ENCODE results near the gene SMTNL2. TPM values are rescaled to one million over a fixed set of nuclear protein-coding genes. Genes with fewer than 3 reads are reported as not detected.

The SMTNL2 gene
- polyA plus RNA-seq, 1 of the 3 experiments (the other 2 are of a cell fraction), result not detected

DNA sequence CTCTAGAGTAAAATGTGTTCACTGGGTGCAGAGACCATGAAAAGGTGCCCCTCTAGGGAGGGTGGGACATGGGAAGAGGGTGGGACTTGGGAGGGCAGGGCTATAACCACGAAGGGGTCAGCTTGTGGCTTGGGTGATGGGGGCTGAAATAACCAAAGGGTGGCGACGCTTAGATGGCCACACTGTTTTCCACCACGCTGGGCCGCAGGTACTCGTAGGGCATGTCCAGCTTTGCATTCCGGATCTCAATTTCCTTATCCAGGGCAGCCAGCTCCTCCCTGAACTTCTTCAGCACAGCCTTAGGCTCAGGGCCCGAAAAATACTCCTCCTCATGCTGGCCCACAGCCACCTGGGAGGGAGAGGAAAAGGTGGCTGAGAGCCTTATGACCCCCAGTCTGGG lies 47.1 kb downstream of the SMTNL2 start:
- H4K20me1 ChIP-seq (ENCODE audit: insufficient read depth), result no peaks in the 10 kb centered on the region
- no peaks in the 10 kb centered on the region for H3F3A ChIP-seq (replicated peaks; ENCODE audit: insufficient read depth)
- H3K4me3 ChIP-seq (ENCODE audit: low read depth in 2 of 2, low read length in 1 of 2), result no peak overlapping the region
- DNase-seq, result no peak
- TF ChIP-seq JUND (IDR thresholded peaks at IDR 0.05), result no peak
- TF ChIP-seq MXI1 (IDR thresholded peaks at IDR 0.05; ENCODE audit: low read depth, low read length), result no peak
- TF ChIP-seq FOXJ3 (CRISPR knock-in tag; IDR thresholded peaks at IDR 0.05), result no peak
- no peak for TF ChIP-seq TEAD4 (IDR thresholded peaks at IDR 0.05; ENCODE audit: borderline replicate concordance, insufficient read depth)
- TF ChIP-seq RFX5 (IDR thresholded peaks at IDR 0.05; ENCODE audit: low read length), result no peak
- TF ChIP-seq, protein P1, sequence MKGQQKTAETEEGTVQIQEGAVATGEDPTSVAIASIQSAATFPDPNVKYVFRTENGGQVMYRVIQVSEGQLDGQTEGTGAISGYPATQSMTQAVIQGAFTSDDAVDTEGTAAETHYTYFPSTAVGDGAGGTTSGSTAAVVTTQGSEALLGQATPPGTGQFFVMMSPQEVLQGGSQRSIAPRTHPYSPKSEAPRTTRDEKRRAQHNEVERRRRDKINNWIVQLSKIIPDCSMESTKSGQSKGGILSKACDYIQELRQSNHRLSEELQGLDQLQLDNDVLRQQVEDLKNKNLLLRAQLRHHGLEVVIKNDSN (IDR thresholded peaks at IDR 0.05; ENCODE audit: borderline replicate concordance, low read depth), result no peak
- no peak for TF ChIP-seq GABPA (IDR thresholded peaks at IDR 0.05; ENCODE audit: low read depth)
- no peaks in the 10 kb centered on the region for H3K9me2 ChIP-seq
- H3K9ac ChIP-seq, result no peak overlapping the region
- ChIA-PET CTCF (interaction anchor here (6.0 kb wide), 1 partner anchor 65 kb away, joined by 76 read pairs; no protein-coding TSS in a partner anchor), POLR2A (no interaction called here)
- H3K4me2 ChIP-seq, result no peak overlapping the region
- no peaks in the 10 kb centered on the region for H3K79me2 ChIP-seq (ENCODE audit: insufficient read depth)
- no peaks in the 10 kb centered on the region for H3K9me3 ChIP-seq
- WGBS (ENCODE audit: low lambda C conversion rate), result 76% methylated on average over 8 of the region's 8 CpGs
- H3K4me1 ChIP-seq (ENCODE audit: control insufficient read depth in 1 of 2, insufficient read depth in 2 of 2, low read depth in 1 of 2, low read length in 1 of 2), result peaks cover 0 to 6% of the 10 kb centered on the region in 2 experiments; a peak in 1 of 4 replicates
- no peak overlapping the region for H3K27ac ChIP-seq (ENCODE audit: low read depth in 2 of 2, low read length in 1 of 2)
- H3K36me3 ChIP-seq (replicated peaks in 1 of 2; ENCODE audit: control insufficient read depth in 1 of 2, insufficient read depth in 2 of 2, low read length in 1 of 2), result no peaks in the 10 kb centered on the region
- no peak overlapping the region for H2AFZ ChIP-seq (ENCODE audit: low read depth)
- H3K27me3 ChIP-seq (ENCODE audit: insufficient read depth), result peaks cover 19% of the 10 kb centered on the region

DNA sequence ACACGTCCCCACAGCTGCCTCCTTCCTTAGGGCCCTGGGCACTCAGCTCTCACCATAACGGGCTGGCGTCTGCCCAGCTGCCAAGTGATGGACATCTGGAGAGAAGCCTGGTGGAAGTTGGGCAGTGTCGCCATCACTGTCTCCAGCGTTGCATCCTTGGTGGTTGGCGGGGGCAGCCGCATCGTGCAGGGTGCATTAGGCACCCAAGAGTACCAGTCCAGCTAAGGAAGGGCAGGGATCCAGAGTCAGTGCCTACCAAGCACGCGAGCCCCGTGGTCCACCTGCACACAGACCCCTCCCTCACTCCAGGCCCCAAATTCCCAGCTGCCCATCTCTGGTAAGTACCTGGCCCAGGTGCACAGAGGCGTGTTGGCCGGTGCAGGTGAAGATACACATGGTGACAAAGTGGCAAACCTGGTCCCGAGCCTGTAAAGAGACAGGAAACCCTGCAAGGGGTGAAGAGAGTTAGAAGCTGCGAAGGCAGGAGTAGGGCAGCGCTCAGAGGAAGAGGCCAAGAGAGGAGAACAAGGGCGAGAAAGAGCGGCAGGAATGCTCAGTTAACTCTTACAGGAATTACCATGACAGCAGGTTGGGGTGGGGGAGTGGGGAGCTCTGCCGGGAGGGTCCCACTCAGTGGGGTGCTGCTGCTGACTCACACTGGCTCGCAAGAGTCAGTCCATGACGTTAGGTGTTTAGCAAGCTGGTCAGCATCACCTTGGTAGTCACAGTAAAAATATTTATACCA lies 47.7 kb downstream of the SMTNL2 start:
- H4K20me1 ChIP-seq (ENCODE audit: insufficient read depth), result no peaks in the 10 kb centered on the region
- H3K36me3 ChIP-seq (replicated peaks in 1 of 2; ENCODE audit: control insufficient read depth in 1 of 2, insufficient read depth in 2 of 2, low read length in 1 of 2), result no peaks in the 10 kb centered on the region
- no peaks in the 10 kb centered on the region for H3F3A ChIP-seq (replicated peaks; ENCODE audit: insufficient read depth)
- no peaks in the 10 kb centered on the region for H3K9me3 ChIP-seq
- no peaks in the 10 kb centered on the region for H3K79me2 ChIP-seq (ENCODE audit: insufficient read depth)
- TF ChIP-seq CHD2 (IDR thresholded peaks at IDR 0.05; ENCODE audit: low read length, partially characterized antibody), result no peak
- TF ChIP-seq TEAD4 (IDR thresholded peaks at IDR 0.05; ENCODE audit: borderline replicate concordance, insufficient read depth), result no peak
- TF ChIP-seq ELF1 (IDR thresholded peaks at IDR 0.05), result no peak
- WGBS (ENCODE audit: low lambda C conversion rate), result 77% methylated on average over 11 of the region's 21 CpGs
- ChIA-PET CTCF (interaction anchor here (6.0 kb wide), 1 partner anchor 66 kb away, joined by 76 read pairs; no protein-coding TSS in a partner anchor), POLR2A (no interaction called here)
- no peak overlapping the region for H3K27ac ChIP-seq (ENCODE audit: low read depth in 2 of 2, low read length in 1 of 2)
- H3K4me1 ChIP-seq (ENCODE audit: control insufficient read depth in 1 of 2, insufficient read depth in 2 of 2, low read depth in 1 of 2, low read length in 1 of 2), result peaks cover 0 to 6% of the 10 kb centered on the region in 2 experiments; a peak in 1 of 4 replicates
- no peak overlapping the region for H3K4me2 ChIP-seq
- H3K9me2 ChIP-seq, result no peaks in the 10 kb centered on the region
- no peak overlapping the region for H3K9ac ChIP-seq
- no peak for DNase-seq
- H3K4me3 ChIP-seq (ENCODE audit: low read depth in 2 of 2, low read length in 1 of 2), result no peak overlapping the region
- no peak overlapping the region for H2AFZ ChIP-seq (ENCODE audit: low read depth)
- peaks cover 25% of the 10 kb centered on the region for H3K27me3 ChIP-seq (ENCODE audit: insufficient read depth)

DNA sequence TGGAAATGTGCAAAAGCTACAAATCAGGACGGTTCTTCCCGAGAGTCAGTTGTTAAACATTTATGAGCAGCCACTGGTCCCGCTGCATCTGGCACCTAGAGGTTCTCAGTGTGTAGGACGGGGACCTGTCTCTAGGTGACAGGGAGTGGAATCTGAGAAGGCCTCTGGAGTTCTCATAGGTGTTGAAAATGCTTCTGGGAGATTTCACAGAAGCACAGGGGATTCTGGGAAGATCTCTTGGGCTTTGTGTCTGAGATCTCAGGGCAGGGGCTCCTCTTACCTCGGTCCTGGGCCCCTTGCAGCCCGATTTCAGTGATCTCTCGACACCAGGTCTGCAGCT lies 48.2 kb downstream of the SMTNL2 start:
- CTCF ChIA-PET, result interaction anchor here (6.0 kb wide), 1 partner anchor 66 kb away, joined by 76 read pairs; no protein-coding TSS in a partner anchor
- Histone ChIP-seq H3K9me3 (no peaks in the 10 kb centered on the region), H3F3A (replicated peaks; ENCODE audit: insufficient read depth) (no peaks in the 10 kb centered on the region), H2AFZ (ENCODE audit: low read depth) (no peak overlapping the region), H3K36me3 (replicated peaks in 1 of 2; ENCODE audit: control insufficient read depth in 1 of 2, insufficient read depth in 2 of 2, low read length in 1 of 2) (no peaks in the 10 kb centered on the region), H3K4me1 (ENCODE audit: control insufficient read depth in 1 of 2, insufficient read depth in 2 of 2, low read depth in 1 of 2, low read length in 1 of 2) (peaks cover 0 to 6% of the 10 kb centered on the region in 2 experiments; a peak in 1 of 4 replicates), H3K79me2 (ENCODE audit: insufficient read depth) (no peaks in the 10 kb centered on the region), H3K27me3 (ENCODE audit: insufficient read depth) (peaks cover 29% of the 10 kb centered on the region), H3K9ac (no peak overlapping the region), H3K4me2 (no peak overlapping the region), H3K9me2 (no peaks in the 10 kb centered on the region), H4K20me1 (ENCODE audit: insufficient read depth) (no peaks in the 10 kb centered on the region), H3K27ac (ENCODE audit: low read depth in 2 of 2, low read length in 1 of 2) (no peak overlapping the region), H3K4me3 (ENCODE audit: low read depth in 2 of 2, low read length in 1 of 2) (no peak overlapping the region)
- DNase-seq, result no peak
- 10% methylated on average over 4 of the region's 7 CpGs for WGBS (ENCODE audit: low lambda C conversion rate)
- POLR2A ChIA-PET, result no interaction called here
- TF ChIP-seq RFX5 (IDR thresholded peaks at IDR 0.05; ENCODE audit: low read length) (no peak), TEAD4 (IDR thresholded peaks at IDR 0.05; ENCODE audit: borderline replicate concordance, insufficient read depth) (no peak), FOXJ3 (CRISPR knock-in tag; IDR thresholded peaks at IDR 0.05) (no peak), GABPA (IDR thresholded peaks at IDR 0.05; ENCODE audit: low read depth) (no peak)
- TF ChIP-seq, protein P2, sequence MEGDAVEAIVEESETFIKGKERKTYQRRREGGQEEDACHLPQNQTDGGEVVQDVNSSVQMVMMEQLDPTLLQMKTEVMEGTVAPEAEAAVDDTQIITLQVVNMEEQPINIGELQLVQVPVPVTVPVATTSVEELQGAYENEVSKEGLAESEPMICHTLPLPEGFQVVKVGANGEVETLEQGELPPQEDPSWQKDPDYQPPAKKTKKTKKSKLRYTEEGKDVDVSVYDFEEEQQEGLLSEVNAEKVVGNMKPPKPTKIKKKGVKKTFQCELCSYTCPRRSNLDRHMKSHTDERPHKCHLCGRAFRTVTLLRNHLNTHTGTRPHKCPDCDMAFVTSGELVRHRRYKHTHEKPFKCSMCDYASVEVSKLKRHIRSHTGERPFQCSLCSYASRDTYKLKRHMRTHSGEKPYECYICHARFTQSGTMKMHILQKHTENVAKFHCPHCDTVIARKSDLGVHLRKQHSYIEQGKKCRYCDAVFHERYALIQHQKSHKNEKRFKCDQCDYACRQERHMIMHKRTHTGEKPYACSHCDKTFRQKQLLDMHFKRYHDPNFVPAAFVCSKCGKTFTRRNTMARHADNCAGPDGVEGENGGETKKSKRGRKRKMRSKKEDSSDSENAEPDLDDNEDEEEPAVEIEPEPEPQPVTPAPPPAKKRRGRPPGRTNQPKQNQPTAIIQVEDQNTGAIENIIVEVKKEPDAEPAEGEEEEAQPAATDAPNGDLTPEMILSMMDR (IDR thresholded peaks at IDR 0.05), result no peak

Measured in SK-N-SH (cell line).